MCF 10A (cell line): ENCODE data around the gene CCDC88B. TPM values are rescaled to one million over a fixed set of nuclear protein-coding genes. Genes with fewer than 3 reads are reported as not detected.
A peak's percentile ranks its signal among the peaks of the same experiment; 100 is the strongest.

Source experiments
- BruUV-seq: library from RNA; stranded (reverse); fragments of 400-500 nt; replicated peaks from 2 replicates; lab custom pipeline; 2021; lab: Mats Ljungman, UMichigan
- CTCF ChIA-PET: fragments of 300-600 bp; sonication (Branson Sonifier 250); formaldehyde crosslinking; extraction: SDS; loops from one replicate; lab custom pipeline; 2021; ENCODE audit warnings: antibody characterized with exemption, inconsistent platforms; lab: Yijun Ruan, JAX
- POLR2A ChIA-PET: fragments of 300-600, 350-650 bp; sonication (Branson Sonifier 250); formaldehyde crosslinking; extraction: SDS; loops from one replicate; lab custom pipeline; 2020; ENCODE audit warnings: antibody characterized with exemption, inconsistent platforms; lab: Yijun Ruan, JAX
- DNase-seq: peaks from one replicate; pipeline ENCODE4 v3.0.0-alpha.2; 2018; ENCODE audit not compliant: unreplicated experiment
- H3K27ac Mint-ChIP-seq: one replicate; pipeline ENCODE4 v1.8.0; 2022; ENCODE audit warnings: mild to moderate bottlenecking, low read depth, mixed read lengths; ENCODE audit not compliant: unreplicated experiment
- H3K27me3 Mint-ChIP-seq: one replicate; pipeline ENCODE4 v1.8.0; 2022; ENCODE audit warnings: mixed read lengths; ENCODE audit not compliant: insufficient read depth, unreplicated experiment
- H3K36me3 Mint-ChIP-seq: one replicate; pipeline ENCODE4 v1.8.0; 2022; ENCODE audit warnings: mild to moderate bottlenecking, moderate library complexity, mixed read lengths; ENCODE audit not compliant: insufficient read depth, unreplicated experiment
- H3K4me1 Mint-ChIP-seq: one replicate; pipeline ENCODE4 v1.8.0; 2022; ENCODE audit warnings: mixed read lengths; ENCODE audit not compliant: insufficient read depth, unreplicated experiment
- H3K4me3 Mint-ChIP-seq: one replicate; pipeline ENCODE4 v1.8.0; 2022; ENCODE audit warnings: mild to moderate bottlenecking, moderate library complexity, mixed read lengths; ENCODE audit not compliant: unreplicated experiment
- H3K9me3 Mint-ChIP-seq: one replicate; pipeline ENCODE4 v1.8.0; 2022; ENCODE audit warnings: mixed read lengths; ENCODE audit not compliant: unreplicated experiment
- CTCF ChIP-seq: fragments of 200-600 bp; IDR thresholded peaks from one replicate; pipeline ENCODE4 v1.8.0; 2022; ENCODE audit warnings: antibody characterized with exemption, mild to moderate bottlenecking; ENCODE audit not compliant: unreplicated experiment
- intact Hi-C: fragments of 100-400 bp; cut with micrococcal nuclease; formaldehyde crosslinking; loops from 2 replicates; pipeline ENCODE4 v1.14.1; 2022
- total RNA-seq: library from RNA; stranded (reverse); gene quantifications from 2 replicates; pipeline ENCODE4 v1.2.3, GENCODE V29; 2022

CCDC88B gene
- total RNA-seq, 1 experiment from 2014 or later, result 4.2 TPM

- Mint-ChIP-seq H3K27me3 (no peaks in the 10 kb centered on the region), H3K4me3 (no peak overlapping the region), H3K9me3 (no peaks in the 10 kb centered on the region), H3K27ac (peak overlapping the region; percentile 78), H3K36me3 (peaks cover 11% of the 10 kb centered on the region), H3K4me1 (peaks cover 35% of the 10 kb centered on the region)
- TF ChIP-seq CTCF, result peak; percentile 40
- no TSS peak for BruUV-seq
- DNase-seq, result peak; percentile 52
- intact Hi-C loops, result loop anchor here (5.0 kb wide), 2 partner anchors 104 to 296 kb away; partner anchors contain the start of gene PLCB3
- ChIA-PET CTCF (interaction anchor here (0.5 to 8.8 kb wide), 12 partner anchors 11 to 196 kb away, joined by 3 to 148 read pairs (median 8); partner anchors contain the start of genes CCDC88B, PRDX5 and TRMT112), POLR2A (interaction anchor here (0.9 to 3.1 kb wide), 8 partner anchors 8 to 86 kb away, joined by 3 to 65 read pairs (median 9); partner anchors contain the start of genes ESRRA, PRDX5 and TRMT112)
Measured at GRCh38 chr11:64356498-64357411, 16.8 kb downstream of the CCDC88B start.

- no TSS peak for BruUV-seq
- intact Hi-C loops, result loop anchor here (5.0 kb wide), 2 partner anchors 105 to 295 kb away; partner anchors contain the start of gene PLCB3
- TF ChIP-seq CTCF, result no peak
- peaks cover 35% of the 10 kb centered on the region for H3K4me1 Mint-ChIP-seq
- H3K27ac Mint-ChIP-seq, result no peak overlapping the region
- POLR2A ChIA-PET, result interaction anchor here (0.9 to 3.1 kb wide), 7 partner anchors 9 to 88 kb away, joined by 3 to 65 read pairs (median 3); partner anchors contain the start of genes ESRRA, PRDX5 and TRMT112
- CTCF ChIA-PET, result interaction anchor here (0.5 to 8.8 kb wide), 11 partner anchors 12 to 303 kb away, joined by 3 to 148 read pairs (median 4); partner anchors contain the start of genes CCDC88B, PRDX5 and TRMT112
- H3K36me3 Mint-ChIP-seq, result peaks cover 15% of the 10 kb centered on the region
- no peaks in the 10 kb centered on the region for H3K9me3 Mint-ChIP-seq
- DNase-seq, result no peak
- no peaks in the 10 kb centered on the region for H3K27me3 Mint-ChIP-seq
- peak overlapping the region; percentile 82 for H3K4me3 Mint-ChIP-seq
Measured at GRCh38 chr11:64357446-64357845, 17.4 kb downstream of the CCDC88B start.

GRCh38 chr11:64357904-64358535 is 18.0 kb downstream of the CCDC88B start:
- intact Hi-C loops, result loop anchor here (5.0 kb wide), 2 partner anchors 106 to 294 kb away; partner anchors contain the start of gene PLCB3
- H3K36me3 Mint-ChIP-seq, result peaks cover 21% of the 10 kb centered on the region
- ChIA-PET POLR2A (interaction anchor here (0.9 to 2.9 kb wide), 7 partner anchors 10 to 89 kb away, joined by 3 to 33 read pairs (median 4); partner anchors contain the start of genes ESRRA, PRDX5 and TRMT112), CTCF (interaction anchor here (0.6 to 8.8 kb wide), 7 partner anchors 10 to 302 kb away, joined by 3 to 148 read pairs (median 10); partner anchors contain the start of genes PRDX5 and TRMT112)
- no peaks in the 10 kb centered on the region for H3K9me3 Mint-ChIP-seq
- H3K4me1 Mint-ChIP-seq, result peaks cover 35% of the 10 kb centered on the region
- no peak for TF ChIP-seq CTCF
- DNase-seq, result peak; percentile 70
- peak overlapping the region; percentile 82 for H3K4me3 Mint-ChIP-seq
- no peak overlapping the region for H3K27ac Mint-ChIP-seq
- H3K27me3 Mint-ChIP-seq, result no peaks in the 10 kb centered on the region
- no TSS peak for BruUV-seq
